Aortic smooth muscle cell (primary cell): Measurements from ENCODE around the gene ROGDI. TPM values are rescaled to one million over a fixed set of nuclear protein-coding genes. Genes with fewer than 3 reads are reported as not detected.

Experiments used
- total RNA-seq: library from RNA; depleted of rRNA; stranded (reverse); fragments of >200 nt; gene quantifications from 2 replicates; pipeline ENCODE4 v1.2.3, GENCODE V29; 2014

Gene ROGDI, protein sequence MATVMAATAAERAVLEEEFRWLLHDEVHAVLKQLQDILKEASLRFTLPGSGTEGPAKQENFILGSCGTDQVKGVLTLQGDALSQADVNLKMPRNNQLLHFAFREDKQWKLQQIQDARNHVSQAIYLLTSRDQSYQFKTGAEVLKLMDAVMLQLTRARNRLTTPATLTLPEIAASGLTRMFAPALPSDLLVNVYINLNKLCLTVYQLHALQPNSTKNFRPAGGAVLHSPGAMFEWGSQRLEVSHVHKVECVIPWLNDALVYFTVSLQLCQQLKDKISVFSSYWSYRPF
- 9.5 and 9.9 TPM in 2 replicates for total RNA-seq

GRCh38 chr16:4801962-4802658 lies at the start of gene ROGDI:
Gene ROGDI (minus strand): TSS chr16:4802633. CDS start chr16:4802571, 62 bp downstream.

GRCh38 chr16:4846901-4847773 lies 44.7 kb upstream of the ROGDI start, which contains the start of the genes GLYR1 and UBN1:
Gene GLYR1 (minus strand): TSS chr16:4847288. CDS start chr16:4847265, 23 bp downstream.
Gene UBN1 (plus strand): TSS chr16:4847481. CDS start chr16:4852918, 5,437 bp downstream.

DNA sequence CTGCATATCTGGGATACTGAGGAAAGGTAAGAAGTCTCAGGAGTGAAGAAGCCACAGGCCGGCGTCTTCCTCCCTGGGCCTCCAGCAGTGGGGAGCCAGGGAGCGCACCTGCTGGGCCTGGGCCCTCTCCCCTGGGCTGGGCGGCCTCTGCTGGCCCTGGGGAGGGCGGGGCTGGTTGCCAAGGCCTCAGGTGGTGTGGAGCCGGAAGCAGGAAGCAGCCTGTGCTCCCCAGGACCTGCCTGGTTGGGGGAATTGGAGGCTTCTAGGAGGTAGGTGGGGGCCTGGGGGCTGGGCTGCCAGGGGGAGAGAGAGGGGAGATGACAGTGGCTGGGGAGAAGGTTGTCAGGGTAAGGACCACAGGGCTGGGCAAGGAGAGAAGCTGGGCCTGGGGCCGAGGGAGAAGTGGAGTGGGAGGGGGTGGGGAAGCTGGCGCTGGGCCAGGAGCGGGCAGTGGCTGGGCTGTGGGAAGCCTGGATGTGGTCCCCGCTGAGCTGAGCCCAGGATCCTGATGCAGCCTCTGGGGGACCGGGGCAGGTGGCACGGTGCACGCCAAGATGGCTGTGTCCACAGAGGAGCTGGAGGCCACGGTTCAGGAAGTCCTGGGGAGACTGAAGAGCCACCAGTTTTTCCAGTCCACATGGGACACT lies 7.1 kb downstream of the ROGDI start, which contains the start of gene SMIM22:
SMIM22 (plus strand) TSS at position 189 of the 647 bp plus-strand sequence; CDS start at position 555, 366 bp downstream.

DNA sequence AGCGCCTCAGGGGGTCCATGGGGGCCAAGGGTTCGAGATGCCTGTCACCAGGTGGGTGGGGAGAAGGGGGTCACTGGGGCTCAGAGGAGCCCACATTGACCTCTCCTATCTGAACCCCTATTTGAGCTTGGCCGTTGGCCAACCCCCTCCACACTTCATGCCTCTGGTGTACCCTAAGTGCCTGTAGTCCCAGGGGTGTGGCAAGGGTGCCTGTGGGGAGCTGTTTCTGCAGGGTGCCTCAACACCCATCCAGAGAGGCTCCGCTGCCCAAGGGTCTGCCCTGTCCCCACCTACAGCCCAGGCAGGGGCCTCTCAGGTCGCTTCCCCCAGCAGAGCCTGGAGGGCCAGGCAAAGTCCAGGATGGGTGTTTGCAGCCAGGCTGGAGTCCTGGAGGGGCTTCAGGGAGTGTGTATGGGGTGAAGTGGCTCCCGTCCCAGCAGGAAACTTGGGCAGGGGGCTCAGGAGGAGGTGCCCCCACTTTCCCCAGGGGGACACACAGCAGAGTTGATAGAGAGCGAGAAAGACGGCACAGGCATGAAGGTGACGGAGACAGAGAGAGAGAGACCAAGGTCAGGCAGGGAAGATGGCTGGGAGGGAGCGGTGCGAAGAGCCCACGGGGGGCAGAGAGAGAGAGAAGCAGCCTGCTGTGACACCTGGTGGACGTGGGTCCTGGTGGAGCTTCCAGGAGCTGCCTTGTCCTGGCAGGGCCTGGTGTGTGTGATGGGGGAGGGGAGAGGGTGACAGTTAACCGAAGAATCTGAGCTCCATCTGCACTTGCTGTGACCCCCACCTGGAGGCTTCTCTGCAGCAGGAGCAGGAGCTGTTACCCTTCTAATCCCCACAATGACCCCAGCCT lies 14.6 kb downstream of the ROGDI start, which contains the start of gene SEPTIN12:
SEPTIN12 (minus strand) TSS at position 719 of the 856 bp plus-strand sequence; CDS start at position 19, 700 bp downstream.

DNA sequence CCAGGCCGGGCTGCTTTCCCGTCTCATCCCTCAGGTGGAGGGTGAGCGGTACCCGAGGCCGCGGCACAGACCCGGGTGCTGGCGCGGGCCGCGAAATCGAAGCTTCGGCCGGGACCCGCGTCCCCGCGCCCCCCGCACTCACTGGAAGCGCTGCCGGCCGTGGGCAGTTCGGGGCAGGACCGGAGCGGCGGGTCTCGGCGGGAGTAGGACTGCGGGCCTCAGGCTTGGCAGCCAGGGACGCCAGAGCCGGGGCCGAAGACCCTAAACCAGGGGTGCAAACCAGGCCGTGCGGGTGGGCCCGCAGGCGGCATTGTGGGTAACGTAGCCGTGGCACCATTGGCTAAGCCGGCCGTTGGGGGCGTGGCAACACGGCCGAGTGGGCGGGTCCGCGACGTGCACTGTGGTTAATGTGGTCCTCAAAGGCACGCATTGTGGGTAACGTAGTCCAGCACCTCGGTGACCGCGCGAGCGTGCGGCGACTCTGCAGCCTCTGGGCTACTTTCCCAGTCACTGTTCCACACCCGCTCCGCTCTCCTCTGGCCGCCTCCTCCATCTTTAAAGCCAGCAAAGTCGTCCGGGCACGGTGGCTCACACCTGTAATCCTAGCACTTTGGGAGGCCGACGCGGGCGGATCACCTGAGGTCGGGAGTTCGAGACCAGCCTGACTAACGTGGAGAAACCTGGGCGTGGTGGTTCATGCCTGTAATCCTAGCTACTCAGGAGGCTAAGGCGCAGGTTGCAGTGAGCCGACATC lies 35.4 kb downstream of the ROGDI start, which contains the start of gene ZNF500:
ZNF500 (minus strand) TSS at position 288 of the 754 bp plus-strand sequence. CDS start 1,184 bp downstream, outside the sequence.

Other genes with a start within 250 kb of the ROGDI start
- not detected in 2 replicates for gene C16orf96, start 246.3 kb downstream of the ROGDI start, total RNA-seq
- gene UBALD1, start 187.7 kb downstream of the ROGDI start, total RNA-seq = 3.2 TPM in 2 replicates
- 22.2 and 23.0 TPM in 2 replicates for gene MGRN1, start 177.8 kb downstream of the ROGDI start, total RNA-seq
- 18.9 and 24.7 TPM in 2 replicates for gene NUDT16L1, start 109.1 kb downstream of the ROGDI start, total RNA-seq
- gene ANKS3, start 68.4 kb downstream of the ROGDI start, total RNA-seq = 19.4 and 21.8 TPM in 2 replicates
- gene DNAAF8, start 68.1 kb downstream of the ROGDI start, total RNA-seq = 1.1 and 1.3 TPM in 2 replicates
- gene ZNF500, start 35.5 kb downstream of the ROGDI start, total RNA-seq = 4.9 TPM in 2 replicates
- not detected in 2 replicates for gene SEPTIN12, start 14.3 kb downstream of the ROGDI start, total RNA-seq
- gene SMIM22, start 7.3 kb downstream of the ROGDI start, total RNA-seq = not detected in 2 replicates
- 43.9 and 52.4 TPM in 2 replicates for gene GLYR1, start 44.7 kb upstream of the ROGDI start, total RNA-seq
- 19.0 and 23.9 TPM in 2 replicates for gene UBN1, start 44.8 kb upstream of the ROGDI start, total RNA-seq
- gene PPL, start 134.5 kb upstream of the ROGDI start, total RNA-seq = 12.2 and 15.2 TPM in 2 replicates
- gene SEC14L5, start 155.7 kb upstream of the ROGDI start, total RNA-seq = 0.13 and 0.19 TPM in 2 replicates
- 18.2 and 19.8 TPM in 2 replicates for gene NAGPA, start 231.3 kb upstream of the ROGDI start, total RNA-seq